GM12891 (cell line): ENCODE results near the gene ANKRD34A.

Experiments
- DNase-seq: peaks from one replicate; pipeline ENCODE4 v3.0.0; 2011; ENCODE audit warnings: low spot score; ENCODE audit not compliant: insufficient read length
- FAIRE-seq: peaks from 2 replicates; lab custom pipeline; 2011; peaks lifted over from hg19 to GRCh38; lab: Jason Lieb, UNC
- PAX5 ChIP-seq: IDR thresholded peaks from 2 replicates; pipeline ENCODE4 v1.6.1; 2011; ENCODE audit warnings: low read length, moderate library complexity, mild to moderate bottlenecking; ENCODE audit not compliant: insufficient read depth, severe bottlenecking
- POLR2A ChIP-seq: IDR thresholded peaks from 2 replicates; pipeline ENCODE4 v1.6.1; 2011; ENCODE audit warnings: low read depth, low read length, control low read depth
- POLR2AphosphoS5 ChIP-seq: IDR thresholded peaks from 2 replicates; pipeline ENCODE4 v1.6.1; 2011; ENCODE audit warnings: low read depth, low read length, control low read depth
- POU2F2 ChIP-seq: IDR thresholded peaks from 2 replicates; pipeline ENCODE4 v1.6.1; 2011; ENCODE audit warnings: low read depth, mild to moderate bottlenecking, control low read depth, low read length, moderate library complexity
- SPI1 ChIP-seq: IDR thresholded peaks from 2 replicates; pipeline ENCODE4 v1.6.1; 2011; ENCODE audit warnings: low read depth, low read length, control low read depth
- TAF1 ChIP-seq: IDR thresholded peaks from 2 replicates; pipeline ENCODE4 v1.6.1; 2011; ENCODE audit warnings: low read depth, low read length, control low read depth

ANKRD34A gene

DNA sequence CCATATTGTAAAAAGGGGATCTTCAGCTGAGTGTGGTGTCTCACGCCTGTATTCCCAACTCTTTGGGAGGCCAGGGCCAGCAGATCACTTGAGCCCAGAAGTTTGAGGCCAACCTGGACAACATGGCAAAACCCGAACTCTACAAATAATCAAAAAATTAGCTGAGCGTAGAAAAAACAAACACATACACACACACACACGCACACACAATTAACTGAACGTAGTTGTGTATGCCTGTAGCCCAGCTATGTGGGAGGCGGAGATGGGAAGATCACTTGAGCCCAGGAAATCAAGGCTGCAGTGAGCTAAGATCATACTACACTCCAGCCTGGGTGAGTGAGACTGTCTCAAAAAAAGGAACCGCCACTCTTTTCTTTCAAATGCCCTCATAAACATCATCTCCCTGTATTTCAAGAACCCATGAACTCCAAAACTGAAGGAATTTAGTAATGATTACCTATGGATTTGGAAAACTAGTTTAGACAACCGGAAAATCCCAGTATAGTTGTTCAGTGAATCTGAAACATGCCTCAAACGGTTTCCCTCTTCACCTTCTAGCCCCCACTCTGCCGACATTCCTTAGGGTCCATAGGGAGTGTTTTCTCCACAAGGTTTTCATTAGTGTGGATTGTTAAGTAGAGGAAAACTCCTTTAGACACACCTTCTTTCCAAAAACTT is 27.5 kb upstream of the ANKRD34A start:
- peak; percentile 99 for TF ChIP-seq POLR2AphosphoS5
- TF ChIP-seq PAX5 = no peak
- peak; percentile 98 for TF ChIP-seq POLR2A
- TF ChIP-seq TAF1 = no peak
- peak; percentile 21; the same call in 1 of the 2 replicates for TF ChIP-seq SPI1
- 0 out of 2 replicates have a peak, but pooled peaks have one; percentile 12 for TF ChIP-seq POU2F2
- no peak for FAIRE-seq
- no peak for DNase-seq

DNA sequence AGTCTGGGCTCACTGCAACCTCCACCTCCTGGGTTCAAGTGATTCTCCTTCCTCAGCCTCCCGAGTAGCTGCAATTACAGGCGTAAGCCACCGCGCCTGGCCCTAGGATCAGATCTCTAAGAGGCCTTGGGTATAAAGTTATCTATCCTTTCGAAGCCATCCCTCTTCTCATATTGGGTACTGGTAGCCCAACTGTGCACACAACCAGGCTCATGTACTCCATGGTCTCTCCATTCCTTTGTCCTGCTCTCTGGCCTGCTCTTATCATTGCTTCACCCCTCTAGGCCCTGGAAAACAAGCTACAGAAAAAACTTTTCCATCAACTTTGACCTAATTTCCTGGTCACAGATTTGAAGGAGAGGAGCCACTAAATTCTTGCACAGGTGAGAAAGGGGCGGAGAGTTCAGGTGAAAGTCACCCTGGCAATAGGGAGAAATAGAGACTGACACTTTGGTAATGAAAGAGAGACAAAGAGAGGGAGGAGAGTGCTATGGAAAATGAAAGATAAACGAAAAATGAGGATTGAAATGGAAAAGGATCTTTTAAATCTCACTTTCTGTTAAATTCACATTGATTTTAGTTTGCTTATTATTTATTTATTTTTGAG is 26.0 kb upstream of the ANKRD34A start:
- no peak for FAIRE-seq
- no peak for TF ChIP-seq SPI1
- peak; percentile 25; the same call in 1 of the 2 replicates for TF ChIP-seq POLR2A
- TF ChIP-seq TAF1 = no peak
- TF ChIP-seq POU2F2 = no peak
- no peak for TF ChIP-seq PAX5
- 0 out of 2 replicates have a peak, but pooled peaks have one; percentile 38 for TF ChIP-seq POLR2AphosphoS5
- no peak for DNase-seq

DNA sequence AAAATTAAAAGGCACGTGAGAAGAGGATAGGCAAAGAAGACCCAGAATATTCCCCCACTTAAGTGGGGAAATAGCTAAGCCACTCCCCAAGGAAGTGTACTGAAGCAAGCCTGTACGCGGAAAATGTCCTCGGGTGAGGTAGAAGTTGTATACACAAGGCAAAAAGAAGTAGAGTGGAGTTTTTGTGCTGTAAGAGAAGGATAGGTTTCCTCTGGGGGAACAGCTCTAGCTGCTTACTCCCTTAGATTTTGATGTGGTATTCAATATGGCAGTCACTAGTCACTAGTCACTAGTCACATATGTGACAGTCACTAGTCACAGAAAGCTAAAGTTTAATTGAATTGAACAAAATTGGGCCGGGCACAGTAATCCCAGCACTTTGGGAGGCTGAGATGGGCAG is 24.4 kb upstream of the ANKRD34A start:
- no peak for DNase-seq
- TF ChIP-seq POLR2A (no peak), POU2F2 (no peak), TAF1 (no peak), PAX5 (no peak), SPI1 (no peak), POLR2AphosphoS5 (no peak)
- FAIRE-seq = no peak

DNA sequence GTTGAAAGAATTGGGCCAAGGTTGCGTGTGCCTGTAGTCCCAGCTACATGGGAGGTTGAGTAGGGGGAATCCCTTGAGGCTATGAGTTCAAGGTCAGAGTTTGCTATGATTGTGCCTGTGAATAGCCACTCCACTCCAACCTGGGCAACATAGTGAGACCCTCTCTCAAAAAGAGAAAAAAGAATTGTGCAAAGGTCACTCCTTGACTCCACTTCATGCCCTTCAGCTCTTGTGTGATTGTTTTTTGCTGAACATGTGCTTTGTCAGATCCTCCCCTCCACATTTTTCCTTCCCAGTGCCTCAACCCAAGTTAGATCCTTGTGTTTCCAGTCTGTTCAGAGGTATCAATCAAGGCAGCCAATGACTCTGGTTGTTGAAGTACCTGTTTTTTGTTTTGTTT is 23.6 kb upstream of the ANKRD34A start:
- FAIRE-seq (no peak), DNase-seq (no peak)
- TF ChIP-seq PAX5 (no peak), POLR2A (no peak), SPI1 (no peak), TAF1 (no peak), POLR2AphosphoS5 (no peak), POU2F2 (no peak)

DNA sequence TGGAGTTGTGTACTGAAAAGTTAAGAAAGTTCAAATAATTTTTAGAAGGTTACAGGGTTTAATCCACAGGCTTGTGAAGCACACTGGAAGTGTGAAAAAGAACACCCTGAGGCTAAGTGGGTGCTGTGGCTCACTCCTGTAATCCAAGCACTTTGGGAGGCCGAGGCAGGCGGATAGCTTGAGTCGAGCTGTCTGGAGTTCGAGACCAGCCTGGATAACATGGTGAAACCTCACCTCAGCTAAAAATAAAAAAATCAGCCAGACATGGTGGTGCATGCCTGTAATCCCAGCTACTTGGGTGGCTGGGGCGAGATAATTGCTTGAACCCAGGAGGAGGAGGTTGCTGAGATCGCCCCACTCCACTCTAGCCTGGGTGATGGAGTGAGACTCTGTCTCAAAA is 22.2 kb upstream of the ANKRD34A start:
- no peak for FAIRE-seq
- DNase-seq = no peak
- TF ChIP-seq TAF1 (no peak), SPI1 (no peak), POLR2A (no peak), POU2F2 (no peak), PAX5 (no peak), POLR2AphosphoS5 (no peak)

DNA sequence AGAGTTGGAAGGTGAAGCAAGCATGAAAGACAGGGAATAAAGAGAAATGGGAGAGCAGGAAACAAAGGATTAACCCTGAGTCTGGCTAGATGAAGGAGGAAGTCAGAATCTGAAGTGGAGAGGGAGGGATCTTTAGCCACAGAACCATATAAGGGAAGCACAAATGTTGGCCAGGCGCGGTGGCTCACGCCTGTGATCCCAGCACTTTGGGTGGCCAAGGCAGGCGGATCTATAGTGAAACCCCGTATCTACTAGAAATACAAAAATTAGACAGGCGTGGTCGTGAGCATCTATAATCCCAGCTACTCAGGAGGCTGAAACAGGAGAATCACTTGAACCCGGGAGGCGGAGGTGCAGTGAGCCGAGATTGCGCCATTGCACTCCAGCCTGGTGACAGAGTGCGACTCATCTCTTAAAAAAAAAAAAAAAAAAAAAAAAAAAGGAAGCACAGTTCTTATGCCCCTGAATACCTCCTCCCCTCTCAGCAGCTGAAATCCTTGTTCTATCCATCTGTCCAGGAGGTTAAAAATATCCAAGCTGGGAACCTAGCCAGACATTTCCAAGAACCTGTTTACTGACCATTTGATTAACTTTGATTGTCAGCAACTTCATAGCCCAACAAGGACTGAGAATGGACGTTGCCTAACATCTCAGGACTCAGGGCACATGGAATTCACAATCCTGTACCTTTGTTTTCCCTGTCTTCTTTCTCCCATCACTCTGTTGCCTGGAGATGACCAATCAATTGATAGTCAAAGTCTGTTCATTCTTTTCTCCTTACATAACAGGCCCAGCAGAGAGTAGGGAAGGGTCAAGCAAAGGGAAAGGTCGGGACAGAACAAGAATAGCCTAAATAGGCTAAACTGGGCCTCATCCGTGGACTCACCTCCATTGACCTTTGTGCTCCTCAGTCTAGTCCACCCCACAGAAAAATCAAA is 21.4 kb upstream of the ANKRD34A start:
- TF ChIP-seq POU2F2 = no peak
- TF ChIP-seq SPI1 = no peak
- no peak for TF ChIP-seq TAF1
- no peak for TF ChIP-seq PAX5
- no peak for TF ChIP-seq POLR2AphosphoS5
- TF ChIP-seq POLR2A = no peak
- FAIRE-seq = no peak
- DNase-seq = no peak

DNA sequence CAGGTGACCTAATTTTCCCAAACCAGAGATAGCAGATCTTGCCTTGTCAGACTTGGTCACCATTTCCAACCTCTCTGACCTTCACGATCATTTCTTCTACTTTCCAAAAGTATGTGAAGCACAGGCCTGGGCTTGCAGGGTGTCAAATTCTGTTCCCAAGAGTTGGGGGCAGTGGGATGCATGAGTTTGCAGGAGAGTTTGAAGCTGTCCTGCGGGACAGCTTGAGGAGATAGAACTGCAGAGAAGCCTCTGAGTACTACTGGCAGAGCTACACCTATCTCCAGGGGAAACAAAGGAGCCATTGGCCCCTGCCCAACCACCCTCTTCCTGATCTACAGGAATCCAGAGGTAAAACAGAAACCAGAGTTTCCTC is 20.7 kb upstream of the ANKRD34A start:
- DNase-seq (no peak), FAIRE-seq (no peak)
- TF ChIP-seq POLR2A = no peak

DNA sequence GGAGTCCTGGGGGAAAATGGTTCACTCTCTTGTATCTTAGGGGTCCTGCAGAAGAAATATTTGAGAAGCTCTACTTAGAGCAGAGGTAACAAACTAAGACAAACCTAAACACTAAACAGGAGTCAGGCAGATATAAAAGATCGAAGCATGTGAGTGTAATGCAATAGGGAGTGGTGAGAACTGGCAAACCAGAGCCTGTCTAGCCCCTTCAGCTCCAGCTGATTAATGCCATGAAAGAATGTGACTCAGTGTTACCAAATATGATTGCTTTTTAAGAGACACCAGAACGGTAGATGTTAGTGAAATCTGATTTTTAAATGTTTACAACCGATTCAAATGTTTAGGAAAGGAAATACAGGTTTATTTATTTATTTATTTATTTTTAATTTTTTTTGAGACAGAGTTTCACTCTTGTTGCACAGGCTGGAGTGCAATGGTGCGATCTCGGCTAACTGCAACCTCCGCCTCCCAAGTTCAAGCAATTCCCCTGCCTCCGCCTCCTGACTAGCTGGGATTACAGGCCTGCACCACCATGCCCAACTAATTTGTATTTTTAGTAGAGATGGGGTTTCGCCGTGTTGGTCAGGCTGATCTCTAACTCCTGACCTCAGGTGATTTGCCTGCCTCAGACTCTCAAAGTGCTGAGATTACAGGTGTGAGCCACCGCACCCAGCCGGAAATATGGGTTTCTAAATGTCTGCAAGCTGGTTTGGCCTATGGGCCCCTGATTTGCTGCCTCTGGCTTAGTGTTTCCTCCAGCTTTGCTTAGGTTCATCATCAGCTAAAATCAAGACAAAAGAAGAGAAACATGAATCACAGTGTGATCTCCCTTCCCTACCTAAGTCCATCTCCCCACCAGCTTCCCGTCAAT is 19.8 kb upstream of the ANKRD34A start:
- TF ChIP-seq POU2F2 (no peak), TAF1 (no peak), SPI1 (no peak), POLR2A (no peak), PAX5 (no peak), POLR2AphosphoS5 (no peak)
- FAIRE-seq (no peak), DNase-seq (no peak)
